Uterus (tissue), 2 donors: ENCODE results near the gene LRRC58.

Source experiments
- CTCF ChIP-seq, 4 experiments: fragments of 200-600 bp in 2 of 4; fragments of 450-650 bp in 2 of 4; sonication (generic) in 2 of 4; IDR thresholded peaks; one replicate each; pipeline ENCODE4 v1.5.1; 2016 to 2019; ENCODE audit warnings: antibody characterized with exemption in 4 of 4, mild to moderate bottlenecking in 2 of 4, moderate library complexity in 1 of 4
- POLR2A ChIP-seq, 2 donors: fragments of 450-650 bp; IDR thresholded peaks; one replicate each; pipeline ENCODE4 v1.6.1; 2016; ENCODE audit warnings: antibody characterized with exemption in 2 of 2, mild to moderate bottlenecking in 1 of 2, moderate library complexity in 1 of 2

- no peak for TF ChIP-seq POLR2A (IDR thresholded peaks at IDR 0.05)
- TF ChIP-seq CTCF (IDR thresholded peaks at IDR 0.05) = no peak
These were observed 74.4 kb downstream of the LRRC58 start for GRCh38 chr3:120274739-120275167.
